ENCODE data around the gene PDE11A.

Gene PDE11A

GRCh38 chr2:177730363-177730762 is 342.2 kb downstream of the PDE11A start:
- Histone ChIP-seq H3K4me3 (ENCODE audit: low read depth, low read length) (no peak overlapping the region), H3K36me3 (ENCODE audit: insufficient read depth, low read length) (no peaks in the 10 kb centered on the region), H3K27me3 (ENCODE audit: insufficient read depth, low read length) (peaks cover 72% of the 10 kb centered on the region), H2AFZ (ENCODE audit: low read length, unreplicated experiment) (no peak overlapping the region), H3K27ac (ENCODE audit: low read depth, low read length) (no peak overlapping the region), H3K79me2 (ENCODE audit: control insufficient read depth, insufficient read depth, low read length, unreplicated experiment) (no peaks in the 10 kb centered on the region), H3K4me1 (ENCODE audit: control insufficient read depth, insufficient read depth, low read length, unreplicated experiment) (no peaks in the 10 kb centered on the region)

DNA sequence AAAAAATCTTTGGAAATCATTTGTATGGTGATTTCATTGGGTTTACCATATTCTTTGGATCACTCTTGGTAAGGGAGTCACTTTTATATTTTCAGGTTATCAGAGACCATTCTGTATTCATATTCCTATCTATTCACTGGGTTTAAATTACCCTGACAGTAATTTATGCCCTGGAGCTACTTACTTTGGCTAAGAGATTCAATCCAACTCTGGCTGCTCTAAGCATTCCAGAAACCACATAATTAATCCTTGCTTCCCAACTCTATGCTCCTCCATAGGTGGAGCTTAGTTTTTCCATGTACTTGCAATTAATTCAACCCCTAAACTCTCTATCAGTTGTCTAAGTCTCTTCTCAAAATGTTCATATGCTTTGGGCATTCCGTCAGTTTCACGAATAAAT is 343.7 kb downstream of the PDE11A start:
- Histone ChIP-seq H2AFZ (ENCODE audit: low read length, unreplicated experiment) (no peak overlapping the region), H3K27me3 (ENCODE audit: insufficient read depth, low read length) (peaks cover 70% of the 10 kb centered on the region), H3K27ac (ENCODE audit: low read depth, low read length) (no peak overlapping the region), H3K36me3 (ENCODE audit: insufficient read depth, low read length) (no peaks in the 10 kb centered on the region), H3K4me3 (ENCODE audit: low read depth, low read length) (no peak overlapping the region), H3K4me1 (ENCODE audit: control insufficient read depth, insufficient read depth, low read length, unreplicated experiment) (no peaks in the 10 kb centered on the region), H3K79me2 (ENCODE audit: control insufficient read depth, insufficient read depth, low read length, unreplicated experiment) (no peaks in the 10 kb centered on the region)

DNA sequence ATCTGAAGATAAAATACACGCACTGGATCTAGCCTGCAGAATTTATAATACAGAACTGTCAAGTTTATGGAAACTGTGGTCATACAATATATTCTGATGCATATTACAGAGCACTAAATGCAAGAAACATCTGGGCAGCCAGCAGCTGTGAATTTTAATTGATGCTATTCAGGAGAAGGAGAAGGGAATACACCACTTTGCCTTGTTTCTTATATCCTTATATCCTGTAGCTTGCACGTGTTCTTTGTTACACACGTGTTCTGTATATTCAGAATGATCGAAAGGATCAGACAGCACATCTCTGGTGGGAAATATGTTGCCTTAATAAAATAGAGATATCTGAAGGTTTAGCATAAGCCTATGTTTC is 344.2 kb downstream of the PDE11A start:
- no peak overlapping the region for H3K27ac ChIP-seq (ENCODE audit: low read depth, low read length)
- H3K36me3 ChIP-seq (ENCODE audit: insufficient read depth, low read length), result no peaks in the 10 kb centered on the region
- H3K27me3 ChIP-seq (ENCODE audit: insufficient read depth, low read length), result peaks cover 67% of the 10 kb centered on the region

GRCh38 chr2:177727577-177728398 is 344.8 kb downstream of the PDE11A start:
- no peaks in the 10 kb centered on the region for H3K79me2 ChIP-seq (ENCODE audit: control insufficient read depth, insufficient read depth, low read length, unreplicated experiment)
- no peak overlapping the region for H3K27ac ChIP-seq (ENCODE audit: low read depth, low read length)
- H3K27me3 ChIP-seq (ENCODE audit: insufficient read depth, low read length), result peaks cover 65% of the 10 kb centered on the region
- no peak overlapping the region for H3K4me3 ChIP-seq (ENCODE audit: low read depth, low read length)
- no peaks in the 10 kb centered on the region for H3K36me3 ChIP-seq (ENCODE audit: insufficient read depth, low read length)
- H3K4me1 ChIP-seq (ENCODE audit: control insufficient read depth, insufficient read depth, low read length, unreplicated experiment), result no peaks in the 10 kb centered on the region
- H2AFZ ChIP-seq (ENCODE audit: low read length, unreplicated experiment), result no peak overlapping the region

More for the DNA sequence above, 344.2 kb downstream of the PDE11A start:
- H2AFZ ChIP-seq (ENCODE audit: low read length, unreplicated experiment), result no peak overlapping the region
- no peaks in the 10 kb centered on the region for H3K4me1 ChIP-seq (ENCODE audit: control insufficient read depth, insufficient read depth, low read length, unreplicated experiment)
- H3K4me3 ChIP-seq (ENCODE audit: low read depth, low read length), result no peak overlapping the region
- H3K79me2 ChIP-seq (ENCODE audit: control insufficient read depth, insufficient read depth, low read length, unreplicated experiment), result no peaks in the 10 kb centered on the region

DNA sequence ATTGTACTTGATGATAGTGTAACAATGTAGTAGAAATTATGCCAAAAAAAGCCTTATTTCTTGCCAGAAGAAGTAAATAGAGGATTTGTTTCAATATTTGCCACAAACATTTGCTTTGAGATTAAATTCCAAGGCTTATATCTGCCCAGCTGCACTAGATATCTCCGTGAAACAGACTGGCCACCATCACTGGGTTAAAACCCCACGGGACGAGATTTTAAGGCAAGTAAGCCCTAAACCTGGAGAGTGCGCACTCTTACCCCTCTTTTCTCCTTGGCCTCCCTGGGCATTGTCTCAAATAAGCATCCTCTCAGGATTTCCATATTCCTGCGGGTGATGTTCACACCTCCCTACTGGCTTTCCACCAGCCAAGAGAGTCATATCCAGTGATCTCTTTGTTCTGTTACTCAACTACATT is 345.6 kb downstream of the PDE11A start:
- Histone ChIP-seq H3K79me2 (ENCODE audit: control insufficient read depth, insufficient read depth, low read length, unreplicated experiment) (no peaks in the 10 kb centered on the region), H3K27ac (ENCODE audit: low read depth, low read length) (no peak overlapping the region), H3K36me3 (ENCODE audit: insufficient read depth, low read length) (no peaks in the 10 kb centered on the region), H2AFZ (ENCODE audit: low read length, unreplicated experiment) (no peak overlapping the region), H3K4me3 (ENCODE audit: low read depth, low read length) (no peak overlapping the region), H3K4me1 (ENCODE audit: control insufficient read depth, insufficient read depth, low read length, unreplicated experiment) (no peaks in the 10 kb centered on the region), H3K27me3 (ENCODE audit: insufficient read depth, low read length) (peaks cover 57% of the 10 kb centered on the region)

- Histone ChIP-seq H3K4me3 (ENCODE audit: low read depth, low read length) (no peak overlapping the region), H3K27ac (ENCODE audit: low read depth, low read length) (no peak overlapping the region), H3K27me3 (ENCODE audit: insufficient read depth, low read length) (peaks cover 55% of the 10 kb centered on the region), H2AFZ (ENCODE audit: low read length, unreplicated experiment) (no peak overlapping the region), H3K36me3 (ENCODE audit: insufficient read depth, low read length) (no peaks in the 10 kb centered on the region), H3K4me1 (ENCODE audit: control insufficient read depth, insufficient read depth, low read length, unreplicated experiment) (no peaks in the 10 kb centered on the region), H3K79me2 (ENCODE audit: control insufficient read depth, insufficient read depth, low read length, unreplicated experiment) (no peaks in the 10 kb centered on the region)
Observed at GRCh38 chr2:177724398-177725287, 347.9 kb downstream of the PDE11A start.

GRCh38 chr2:177723235-177723634 is 349.3 kb downstream of the PDE11A start:
- Histone ChIP-seq H2AFZ (ENCODE audit: low read length, unreplicated experiment) (no peak overlapping the region), H3K27me3 (ENCODE audit: insufficient read depth, low read length) (peaks cover 52% of the 10 kb centered on the region), H3K27ac (ENCODE audit: low read depth, low read length) (no peak overlapping the region), H3K79me2 (ENCODE audit: control insufficient read depth, insufficient read depth, low read length, unreplicated experiment) (no peaks in the 10 kb centered on the region), H3K36me3 (ENCODE audit: insufficient read depth, low read length) (no peaks in the 10 kb centered on the region), H3K4me3 (ENCODE audit: low read depth, low read length) (no peak overlapping the region), H3K4me1 (ENCODE audit: control insufficient read depth, insufficient read depth, low read length, unreplicated experiment) (no peaks in the 10 kb centered on the region)

DNA sequence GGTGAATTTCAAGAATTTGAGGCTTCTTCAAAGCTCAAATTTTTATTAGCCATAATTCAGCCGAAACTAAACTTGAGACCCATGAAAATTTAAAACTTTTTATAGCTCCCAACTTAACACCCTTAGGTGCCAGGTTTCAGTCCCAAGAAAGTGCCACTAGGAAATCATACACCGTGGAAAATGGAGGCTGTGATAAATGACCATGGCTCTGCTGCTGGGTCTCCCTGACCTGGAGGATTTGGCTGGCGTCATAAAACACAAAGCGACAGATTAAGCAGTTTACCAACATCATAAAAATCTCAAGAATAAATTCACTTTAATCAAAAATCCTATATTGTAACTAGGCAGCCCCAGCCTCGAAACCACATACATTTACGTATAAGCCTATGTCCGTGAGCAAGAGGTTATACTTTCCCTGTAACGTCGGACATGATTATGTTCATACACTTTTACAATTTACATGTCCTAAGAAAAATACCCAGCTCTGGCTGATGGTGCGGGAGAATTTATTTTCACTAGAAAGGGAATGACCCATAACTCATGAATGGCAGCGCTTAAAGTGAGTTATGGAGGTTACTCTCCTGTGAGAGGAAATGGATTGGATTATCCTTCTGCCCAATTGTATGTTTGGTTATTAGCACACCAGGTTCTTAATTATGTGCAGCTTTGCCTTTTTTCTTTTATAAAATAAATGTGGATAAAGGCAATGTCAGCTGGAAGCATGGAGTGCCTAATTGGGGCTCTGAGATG is 350.6 kb downstream of the PDE11A start:
- Histone ChIP-seq H3K36me3 (ENCODE audit: insufficient read depth, low read length) (no peaks in the 10 kb centered on the region), H3K4me1 (ENCODE audit: control insufficient read depth, insufficient read depth, low read length, unreplicated experiment) (no peaks in the 10 kb centered on the region), H3K27ac (ENCODE audit: low read depth, low read length) (no peak overlapping the region), H2AFZ (ENCODE audit: low read length, unreplicated experiment) (no peak overlapping the region), H3K79me2 (ENCODE audit: control insufficient read depth, insufficient read depth, low read length, unreplicated experiment) (no peaks in the 10 kb centered on the region), H3K27me3 (ENCODE audit: insufficient read depth, low read length) (peaks cover 42% of the 10 kb centered on the region), H3K4me3 (ENCODE audit: low read depth, low read length) (no peak overlapping the region)

- Histone ChIP-seq H3K79me2 (ENCODE audit: control insufficient read depth, insufficient read depth, low read length, unreplicated experiment) (no peaks in the 10 kb centered on the region), H3K4me3 (ENCODE audit: low read depth, low read length) (no peak overlapping the region), H2AFZ (ENCODE audit: low read length, unreplicated experiment) (no peak overlapping the region), H3K36me3 (ENCODE audit: insufficient read depth, low read length) (no peaks in the 10 kb centered on the region), H3K27ac (ENCODE audit: low read depth, low read length) (no peak overlapping the region), H3K4me1 (ENCODE audit: control insufficient read depth, insufficient read depth, low read length, unreplicated experiment) (no peaks in the 10 kb centered on the region), H3K27me3 (ENCODE audit: insufficient read depth, low read length) (peaks cover 36% of the 10 kb centered on the region)
Observed at GRCh38 chr2:177721087-177721486, 351.5 kb downstream of the PDE11A start.

- Histone ChIP-seq H3K4me3 (ENCODE audit: low read depth, low read length) (no peak overlapping the region), H3K4me1 (ENCODE audit: control insufficient read depth, insufficient read depth, low read length, unreplicated experiment) (no peaks in the 10 kb centered on the region), H3K79me2 (ENCODE audit: control insufficient read depth, insufficient read depth, low read length, unreplicated experiment) (no peaks in the 10 kb centered on the region), H3K27ac (ENCODE audit: low read depth, low read length) (no peak overlapping the region), H3K27me3 (ENCODE audit: insufficient read depth, low read length) (peaks cover 37% of the 10 kb centered on the region), H2AFZ (ENCODE audit: low read length, unreplicated experiment) (no peak overlapping the region), H3K36me3 (ENCODE audit: insufficient read depth, low read length) (no peaks in the 10 kb centered on the region)
Observed at GRCh38 chr2:177717831-177718618, 354.6 kb downstream of the PDE11A start.

Measured in ACC112 (cell line).